Measurements from ENCODE around the gene RPL36A.

GRCh38 chrX:101370888-101371504 is 19.8 kb upstream of the RPL36A start:
- TF ChIP-seq CTCF (IDR thresholded peaks at IDR 0.05; ENCODE audit: insufficient read depth, low read length, poor library complexity, severe bottlenecking) (no peak), EZH2phosphoT487 (conservative IDR thresholded peaks at IDR 0.05; ENCODE audit: low read length) (no peak)
